Common myeloid progenitor, CD34-positive (primary cell): ENCODE data around the gene CELSR1.

ENCODE experiments used
- CTCF ChIA-PET: fragments of 350-600 bp; sonication (Branson Sonifier 250); formaldehyde crosslinking; loops from one replicate; lab custom pipeline; 2021; ENCODE audit warnings: antibody characterized with exemption; lab: Charles Lee
- POLR2A ChIA-PET: fragments of 350-600 bp; sonication (Branson Sonifier 250); formaldehyde crosslinking; loops from one replicate; lab custom pipeline; 2021; ENCODE audit warnings: antibody characterized with exemption; lab: Charles Lee
- DNase-seq, 3 donors: peaks; one replicate each; pipeline versions ENCODE4 v3.0.0 to v3.0.0-alpha.2; 2013
- H3K27ac ChIP-seq, 2 experiments: 1 replicate in 1 of 2; 2 replicates in 1 of 2; pipeline ENCODE4 v1.7.0; 2013; ENCODE audit warnings: inconsistent platforms in 2 of 2, low read length in 2 of 2, mild to moderate bottlenecking in 2 of 2, low read depth in 1 of 2, moderate library complexity in 1 of 2; ENCODE audit not compliant: severe bottlenecking in 2 of 2, insufficient read depth in 1 of 2, poor library complexity in 1 of 2
- H3K27me3 ChIP-seq, 5 experiments: replicated peaks in 2 of 5; 1 replicate in 3 of 5; 2 replicates in 2 of 5; pipeline versions ENCODE4 v1.6.1 to v1.7.0; 2013; ENCODE audit warnings: low read length in 4 of 5, mild to moderate bottlenecking in 2 of 5, moderate library complexity in 2 of 5, inconsistent platforms in 1 of 5; ENCODE audit not compliant: insufficient read depth in 5 of 5, control insufficient read depth in 4 of 5
- H3K36me3 ChIP-seq, 4 experiments: 1 replicate in 2 of 4; 2 replicates in 2 of 4; pipeline versions ENCODE4 v1.6.1 to v1.7.0; 2013; ENCODE audit warnings: low read length in 3 of 4, control low read depth in 1 of 4, mild to moderate bottlenecking in 1 of 4; ENCODE audit not compliant: control insufficient read depth in 4 of 4, insufficient read depth in 4 of 4
- H3K4me1 ChIP-seq, 4 experiments: 1 replicate in 3 of 4; 2 replicates in 1 of 4; pipeline versions ENCODE4 v1.6.1 to v1.7.1; 2013; ENCODE audit warnings: low read length in 3 of 4, mild to moderate bottlenecking in 3 of 4, control low read depth in 1 of 4, inconsistent platforms in 1 of 4, moderate library complexity in 1 of 4; ENCODE audit not compliant: control insufficient read depth in 4 of 4, insufficient read depth in 4 of 4; ENCODE audit errors: control extremely low read depth in 1 of 4
- H3K4me3 ChIP-seq, 7 experiments: 1 replicate in 4 of 7; 2 replicates in 3 of 7; pipeline versions ENCODE4 v1.5.1 to v1.7.0; 2013; ENCODE audit warnings: mild to moderate bottlenecking in 7 of 7, low read length in 6 of 7, moderate library complexity in 6 of 7, inconsistent platforms in 2 of 7, low read depth in 2 of 7, control low read depth in 1 of 7; ENCODE audit not compliant: insufficient read depth in 4 of 7, control insufficient read depth in 1 of 7; ENCODE audit errors: extremely low read depth in 1 of 7
- H3K9me3 ChIP-seq, 5 experiments: 1 replicate in 4 of 5; 2 replicates in 1 of 5; pipeline versions ENCODE4 v1.6.1 to v1.7.1; 2013; ENCODE audit warnings: low read length in 4 of 5, mild to moderate bottlenecking in 2 of 5, inconsistent platforms in 1 of 5, low read depth in 1 of 5, moderate library complexity in 1 of 5; ENCODE audit not compliant: control insufficient read depth in 4 of 5, insufficient read depth in 2 of 5; ENCODE audit errors: control extremely low read depth in 1 of 5
- WGBS: methylation state at CpG from one replicate; pipeline ENCODE4 v1.1.5; 2013; ENCODE audit not compliant: insufficient coverage; 5-methylcytosine and 5-hydroxymethylcytosine counted together

The CELSR1 gene

DNA sequence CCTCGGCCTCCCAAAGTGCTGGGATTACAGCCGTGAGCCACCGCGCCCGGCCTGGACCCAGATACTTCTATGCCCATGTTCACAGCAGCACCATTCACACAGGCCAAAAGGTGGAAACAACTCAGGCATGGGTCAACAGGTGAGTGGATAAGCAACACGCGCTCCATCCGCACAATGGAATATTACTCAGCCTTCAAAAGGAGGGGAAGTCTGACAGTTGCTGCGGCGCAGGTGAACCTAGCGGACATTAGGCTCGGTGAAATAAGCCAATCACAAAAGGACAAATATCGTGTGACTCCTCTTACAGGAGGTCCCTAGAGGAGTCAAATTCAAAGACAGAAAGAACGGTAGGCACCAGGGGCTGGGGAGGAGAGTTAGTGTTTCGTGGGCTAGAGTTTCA is 154.9 kb downstream of the CELSR1 start:
- no peaks in the 10 kb centered on the region for H3K9me3 ChIP-seq
- peaks cover 0 to 31% (median 8%) of the 10 kb centered on the region in 5 experiments for H3K27me3 ChIP-seq
- WGBS = 97% methylated on average over 10 of the region's 15 CpGs
- no peak overlapping the region for H3K27ac ChIP-seq
- H3K4me1 ChIP-seq = no peaks in the 10 kb centered on the region
- CTCF ChIA-PET = no interaction called here
- POLR2A ChIA-PET = no interaction called here
- DNase-seq = no peak
- no peaks in the 10 kb centered on the region for H3K36me3 ChIP-seq
- no peak overlapping the region for H3K4me3 ChIP-seq

DNA sequence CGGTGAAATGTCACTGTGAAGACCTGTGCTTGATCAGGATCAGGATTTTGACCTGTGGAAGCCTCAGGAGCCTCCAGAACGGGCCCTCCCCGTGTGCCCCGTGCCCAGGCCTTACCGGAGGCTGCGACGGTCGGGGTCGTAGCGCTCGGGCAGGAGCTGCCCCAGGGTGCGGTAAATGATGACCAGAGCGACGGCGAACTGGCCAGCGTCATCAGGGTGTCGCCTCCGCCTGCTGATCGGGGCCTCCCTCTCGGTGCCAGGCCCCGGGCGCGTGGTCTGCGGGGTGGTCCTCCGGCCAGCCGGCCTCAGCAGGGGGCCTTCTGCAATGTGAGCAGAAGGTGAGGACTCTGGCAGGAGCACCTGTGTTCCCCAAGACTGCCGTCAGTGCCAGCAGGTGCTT is 155.7 kb downstream of the CELSR1 start:
- 94% methylated on average over 27 of the region's 27 CpGs for WGBS
- no peak overlapping the region for H3K4me3 ChIP-seq
- DNase-seq = no peak
- H3K27me3 ChIP-seq = peaks cover 0 to 39% (median 8%) of the 10 kb centered on the region in 5 experiments
- peaks cover 0 to 6% (median under 1%) of the 10 kb centered on the region in 5 experiments for H3K9me3 ChIP-seq
- no peaks in the 10 kb centered on the region for H3K4me1 ChIP-seq
- CTCF ChIA-PET = no interaction called here
- H3K36me3 ChIP-seq = no peaks in the 10 kb centered on the region
- H3K27ac ChIP-seq = no peak overlapping the region
- POLR2A ChIA-PET = no interaction called here

DNA sequence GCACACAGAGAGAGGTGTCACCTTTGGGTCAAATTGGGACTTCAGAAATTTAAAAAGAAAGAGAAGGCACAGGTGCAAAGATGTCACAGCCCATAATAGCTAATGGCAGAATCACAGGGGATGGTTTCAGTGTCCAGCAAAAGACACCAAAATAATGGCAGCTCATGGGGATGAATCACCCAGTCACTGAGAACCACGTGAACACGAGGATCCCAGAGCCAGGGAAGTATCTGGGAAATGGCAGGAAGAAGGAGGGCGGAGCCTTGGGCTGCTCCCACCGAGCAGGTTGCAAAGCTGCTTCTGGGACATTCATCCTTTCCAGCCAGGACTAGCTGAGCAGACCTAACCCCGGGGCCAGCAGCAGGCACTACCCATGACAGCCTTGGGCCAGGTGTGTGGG is 156.3 kb downstream of the CELSR1 start:
- ChIA-PET CTCF (no interaction called here), POLR2A (interaction anchor here (0.8 kb wide), 1 partner anchor 42 kb away, joined by 3 read pairs; no protein-coding TSS in a partner anchor)
- peaks cover 0 to 11% (median 2%) of the 10 kb centered on the region in 5 experiments for H3K9me3 ChIP-seq
- H3K36me3 ChIP-seq = no peaks in the 10 kb centered on the region
- no peaks in the 10 kb centered on the region for H3K4me1 ChIP-seq
- H3K4me3 ChIP-seq = no peak overlapping the region
- H3K27ac ChIP-seq = no peak overlapping the region
- no peak for DNase-seq
- 86% methylated on average over 5 of the region's 5 CpGs for WGBS
- peaks cover 0 to 42% (median 9%) of the 10 kb centered on the region in 5 experiments for H3K27me3 ChIP-seq

DNA sequence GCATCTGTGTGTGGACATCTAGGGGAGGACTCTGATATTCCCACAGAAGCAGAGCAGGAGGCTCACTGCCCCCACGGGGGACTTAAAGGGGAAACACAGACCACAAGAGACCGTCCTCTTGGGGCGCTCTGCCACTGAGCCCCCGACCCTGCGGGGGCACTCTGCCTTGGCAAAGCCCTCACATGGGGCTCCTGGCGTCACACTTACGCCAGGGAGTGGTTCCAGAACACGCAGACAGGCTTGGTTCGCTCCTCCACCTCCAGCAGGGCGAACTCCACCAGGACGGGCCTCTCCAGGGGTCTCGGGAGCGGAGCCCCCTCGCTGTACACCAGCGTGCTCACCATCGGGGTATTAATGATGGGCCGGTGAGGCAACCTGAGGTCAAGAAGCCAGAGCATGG is 156.8 kb downstream of the CELSR1 start:
- ChIA-PET POLR2A (interaction anchor here (0.8 kb wide), 1 partner anchor 42 kb away, joined by 3 read pairs; no protein-coding TSS in a partner anchor), CTCF (no interaction called here)
- 95% methylated on average over 17 of the region's 17 CpGs for WGBS
- Histone ChIP-seq H3K27ac (no peak overlapping the region), H3K36me3 (no peaks in the 10 kb centered on the region), H3K27me3 (peaks cover 0 to 42% (median 9%) of the 10 kb centered on the region in 5 experiments), H3K4me1 (no peaks in the 10 kb centered on the region), H3K4me3 (no peak overlapping the region), H3K9me3 (peaks cover 0 to 16% (median 4%) of the 10 kb centered on the region in 5 experiments)
- DNase-seq = no peak

DNA sequence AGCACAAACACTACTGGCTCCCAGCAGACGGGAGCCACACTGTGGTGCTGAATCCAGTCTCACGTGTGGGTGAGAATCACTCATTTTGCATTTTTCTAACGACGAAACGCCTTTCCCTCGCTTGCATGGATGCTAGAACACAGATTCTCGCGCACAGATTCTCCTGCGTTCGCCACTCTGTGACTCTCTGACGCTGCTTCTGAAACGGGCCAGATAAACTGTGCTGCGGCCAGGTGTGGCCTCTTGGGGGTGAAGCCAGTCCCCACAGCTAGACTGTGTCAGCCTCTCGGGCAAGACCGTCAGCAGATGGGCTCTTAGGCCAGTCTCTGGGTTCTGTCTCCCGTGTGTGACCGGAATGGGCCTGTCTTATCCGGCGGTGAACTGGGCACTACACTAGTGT is 157.4 kb downstream of the CELSR1 start:
- CTCF ChIA-PET = interaction anchor here (2.3 kb wide), 1 partner anchor 13 kb away, joined by 7 read pairs; no protein-coding TSS in a partner anchor
- POLR2A ChIA-PET = no interaction called here
- H3K4me1 ChIP-seq = peaks cover 0 to 2% (median under 1%) of the 10 kb centered on the region in 4 experiments
- no peak overlapping the region for H3K4me3 ChIP-seq
- peaks cover 0 to 45% (median 9%) of the 10 kb centered on the region in 5 experiments for H3K27me3 ChIP-seq
- peaks cover 0 to 22% (median 5%) of the 10 kb centered on the region in 5 experiments for H3K9me3 ChIP-seq
- H3K36me3 ChIP-seq = no peaks in the 10 kb centered on the region
- H3K27ac ChIP-seq = no peak overlapping the region
- WGBS = 94% methylated on average over 18 of the region's 19 CpGs
- no peak for DNase-seq

DNA sequence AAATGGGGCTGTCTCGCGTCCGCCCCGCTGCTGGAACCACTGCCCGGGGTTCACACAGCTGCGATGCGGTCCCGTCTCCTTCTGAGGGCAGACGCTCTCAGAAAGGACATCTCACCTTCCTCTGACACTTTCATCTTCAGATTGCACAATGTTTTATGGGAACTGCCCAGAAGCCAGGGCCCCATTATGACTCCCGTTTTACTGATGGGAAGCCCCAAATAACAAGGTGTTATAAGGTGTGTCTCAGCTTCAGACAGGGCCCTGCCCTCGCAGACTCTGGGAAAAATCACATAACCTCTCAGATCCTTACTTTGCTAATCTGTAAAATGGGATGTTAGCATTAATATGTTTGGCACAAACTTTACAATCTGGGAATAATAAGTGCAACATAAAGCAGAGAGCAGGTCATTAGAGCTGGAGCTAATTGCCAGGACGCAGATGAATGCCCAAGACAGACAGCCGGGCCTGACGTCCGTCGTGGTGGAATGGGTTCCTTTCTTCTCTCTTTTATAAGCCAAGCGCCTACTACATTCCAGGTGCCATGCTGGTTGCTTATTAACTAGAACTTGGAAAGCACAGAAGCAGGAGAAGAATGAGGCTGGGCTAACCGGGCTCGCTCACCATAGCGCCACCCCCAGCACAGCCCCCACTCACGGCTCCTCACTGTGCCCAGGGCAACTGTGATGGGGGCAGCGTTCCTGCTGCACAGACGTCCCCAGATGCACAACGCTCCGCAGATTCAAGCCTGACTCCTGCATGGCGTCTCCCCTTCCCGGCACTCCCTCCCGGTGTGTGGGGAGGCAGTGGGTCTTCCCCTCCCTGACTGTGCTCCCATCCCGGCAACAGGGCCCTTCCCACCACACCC is 158.1 kb downstream of the CELSR1 start:
- peaks cover 0 to 23% (median 5%) of the 10 kb centered on the region in 5 experiments for H3K9me3 ChIP-seq
- H3K4me3 ChIP-seq = no peak overlapping the region
- WGBS = 95% methylated on average over 27 of the region's 29 CpGs
- CTCF ChIA-PET = interaction anchor here (2.3 kb wide), 1 partner anchor 12 kb away, joined by 7 read pairs; no protein-coding TSS in a partner anchor
- H3K4me1 ChIP-seq = peaks cover 0 to 10% (median 8%) of the 10 kb centered on the region in 4 experiments
- H3K27me3 ChIP-seq = peaks cover 0 to 48% (median 9%) of the 10 kb centered on the region in 5 experiments
- POLR2A ChIA-PET = no interaction called here
- no peak for DNase-seq
- H3K36me3 ChIP-seq = no peaks in the 10 kb centered on the region
- H3K27ac ChIP-seq = no peak overlapping the region
